Stimulated activated CD8-positive, alpha-beta memory T cell treated with anti-CD3 and anti-CD28 coated beads, Interleukin-12 subunit alpha, Interleukin-12 subunit beta, amount 100 ng/mL, for 4 hours (primary cell): ENCODE data around the gene UBR4.

Experiments
- DNase-seq: peaks from one replicate; pipeline ENCODE4 v3.0.0-alpha.2; 2020; ENCODE audit warnings: low read depth

Gene UBR4

GRCh38 chr1:19091196-19091953 is 118.7 kb downstream of the UBR4 start:
- DNase-seq = no peak

GRCh38 chr1:19089524-19089923 is 120.5 kb downstream of the UBR4 start:
- no peak for DNase-seq

GRCh38 chr1:19088717-19089442 is 121.2 kb downstream of the UBR4 start:
- no peak for DNase-seq

DNA sequence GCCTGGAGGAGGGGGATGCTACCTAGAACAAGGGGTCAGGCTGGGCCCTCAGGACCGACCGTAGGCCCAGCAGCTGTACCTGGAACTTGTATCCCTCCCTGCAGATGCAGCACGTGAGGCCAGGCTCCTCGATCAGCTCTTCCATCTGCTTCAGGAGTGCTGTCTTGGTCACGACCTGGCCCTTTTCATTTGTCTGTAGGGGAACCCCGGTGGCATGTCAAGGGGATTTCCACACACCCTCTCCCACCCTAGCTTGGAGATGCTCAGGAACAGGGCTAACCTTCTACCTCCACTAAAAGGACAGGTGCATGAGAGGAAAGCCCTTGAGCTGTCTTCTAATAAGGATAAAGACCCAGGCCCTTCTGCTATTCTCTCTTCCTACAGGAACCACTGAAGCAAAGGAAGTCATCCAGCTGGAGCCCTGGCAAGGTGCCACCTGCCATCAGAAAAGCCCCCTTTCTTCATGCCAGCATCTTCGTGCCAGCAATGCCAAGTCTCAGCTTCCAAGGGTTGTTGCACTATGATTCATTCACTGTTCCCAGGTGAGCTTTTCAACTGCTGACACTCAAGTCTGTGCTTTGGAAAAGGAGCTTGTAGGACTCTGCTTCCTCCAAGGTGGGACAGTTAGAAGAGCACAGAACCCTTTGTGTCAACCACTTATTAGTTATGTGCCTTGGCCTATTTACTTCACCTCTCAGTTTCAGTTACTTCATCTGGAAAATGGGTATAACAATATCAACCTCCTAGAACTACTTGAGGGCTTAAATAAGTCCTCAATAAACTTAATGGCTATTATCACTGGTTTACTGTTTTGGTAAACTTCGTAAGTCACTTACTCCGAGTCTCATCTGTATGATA is 122.1 kb downstream of the UBR4 start:
- no peak for DNase-seq

- no peak for DNase-seq
Measured at GRCh38 chr1:19087017-19087736, 122.9 kb downstream of the UBR4 start.

DNA sequence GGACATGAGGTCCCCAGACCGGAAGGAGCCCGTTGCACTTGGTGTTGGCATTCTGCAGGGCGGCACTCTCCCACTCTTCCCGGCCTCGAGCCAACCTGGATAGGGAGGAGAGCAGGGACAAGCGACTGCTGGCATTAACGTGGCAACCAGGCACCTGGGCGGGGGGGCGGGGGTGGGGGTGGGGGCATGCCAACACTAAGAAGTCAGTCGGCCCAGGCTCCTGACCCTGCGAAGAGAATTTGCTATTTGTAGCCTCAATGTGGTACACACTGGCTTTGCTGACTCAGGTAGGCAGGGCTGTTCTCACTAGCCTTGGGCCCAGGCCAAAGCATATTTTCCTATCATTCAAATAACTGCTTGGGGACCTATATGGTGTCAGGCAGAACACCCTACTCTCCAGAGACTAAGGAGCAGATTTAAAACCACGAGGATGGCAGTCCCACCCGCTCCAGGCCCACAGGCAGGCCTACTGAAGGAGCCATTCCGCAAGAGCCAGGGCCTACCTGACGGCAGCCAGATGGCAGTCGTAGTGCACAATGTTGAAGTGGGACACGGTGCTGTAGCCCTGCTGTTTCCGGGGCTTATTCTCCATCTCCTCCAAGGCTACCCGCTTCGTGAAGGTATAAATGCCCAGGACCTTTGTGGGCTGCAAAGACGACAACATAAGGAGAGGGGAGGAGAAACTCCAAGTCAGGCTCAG is 123.7 kb downstream of the UBR4 start:
- DNase-seq = no peak

- DNase-seq = no peak
Measured at GRCh38 chr1:19084206-19084738, 125.8 kb downstream of the UBR4 start.

GRCh38 chr1:19083081-19083480 is 127.0 kb downstream of the UBR4 start:
- no peak for DNase-seq

DNA sequence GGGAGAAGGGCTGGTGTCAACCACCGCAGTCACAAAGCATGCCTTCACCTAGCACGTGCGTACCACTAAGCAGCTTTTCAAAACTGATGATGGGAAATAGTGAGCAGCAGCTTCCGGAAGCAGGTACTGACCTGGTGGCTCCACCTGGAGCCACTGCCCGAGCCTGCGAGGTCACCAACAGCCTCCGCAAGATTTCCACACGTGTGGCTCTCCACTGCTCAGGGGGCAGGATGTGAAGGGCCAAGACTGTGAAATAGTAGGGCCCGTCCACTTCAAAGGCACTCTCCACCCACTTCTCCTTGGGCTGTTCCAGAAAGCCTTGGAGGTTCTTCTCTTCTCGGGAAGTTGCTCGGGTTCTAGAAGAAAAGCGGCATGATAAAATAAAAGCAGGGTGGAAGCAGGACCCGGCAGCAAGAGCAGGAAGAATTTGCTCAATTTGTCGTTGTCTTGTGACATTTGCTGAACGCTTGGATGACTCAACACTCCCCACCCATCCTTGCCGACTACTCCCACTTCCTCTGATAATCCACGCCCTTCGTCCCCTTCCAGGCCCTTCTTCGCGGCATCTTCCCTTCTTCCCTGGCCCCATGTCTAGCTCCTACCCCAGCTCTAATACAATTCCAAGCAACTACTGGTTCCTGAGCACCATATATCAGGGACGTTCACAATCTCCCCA is 128.7 kb downstream of the UBR4 start:
- no peak for DNase-seq

GRCh38 chr1:19080721-19081120 is 129.3 kb downstream of the UBR4 start:
- no peak for DNase-seq

- DNase-seq = no peak
Measured at GRCh38 chr1:19079541-19080472, 130.3 kb downstream of the UBR4 start.

DNA sequence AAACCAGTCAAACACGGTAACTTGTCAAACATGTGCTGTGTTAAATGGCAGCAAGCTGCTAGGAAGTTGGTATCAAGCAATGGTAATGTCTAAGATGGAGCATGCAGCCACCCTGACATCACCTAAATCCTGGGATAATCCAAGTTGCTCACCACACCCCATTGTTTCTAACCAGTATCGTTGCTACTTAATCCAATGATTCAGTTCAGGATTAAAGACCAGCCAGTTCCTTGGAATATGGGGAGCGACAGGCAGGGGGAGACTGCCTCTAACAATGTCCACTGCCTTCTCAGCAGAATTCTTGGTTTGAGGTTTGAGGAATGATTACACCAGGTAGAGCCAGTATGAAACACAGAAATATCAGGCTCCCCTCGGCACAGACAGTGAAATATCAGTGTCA is 131.5 kb downstream of the UBR4 start:
- DNase-seq = no peak

- no peak for DNase-seq
Measured at GRCh38 chr1:19076841-19077616, 133.0 kb downstream of the UBR4 start.

- DNase-seq = no peak
Measured at GRCh38 chr1:19074902-19075721, 135.0 kb downstream of the UBR4 start.

DNA sequence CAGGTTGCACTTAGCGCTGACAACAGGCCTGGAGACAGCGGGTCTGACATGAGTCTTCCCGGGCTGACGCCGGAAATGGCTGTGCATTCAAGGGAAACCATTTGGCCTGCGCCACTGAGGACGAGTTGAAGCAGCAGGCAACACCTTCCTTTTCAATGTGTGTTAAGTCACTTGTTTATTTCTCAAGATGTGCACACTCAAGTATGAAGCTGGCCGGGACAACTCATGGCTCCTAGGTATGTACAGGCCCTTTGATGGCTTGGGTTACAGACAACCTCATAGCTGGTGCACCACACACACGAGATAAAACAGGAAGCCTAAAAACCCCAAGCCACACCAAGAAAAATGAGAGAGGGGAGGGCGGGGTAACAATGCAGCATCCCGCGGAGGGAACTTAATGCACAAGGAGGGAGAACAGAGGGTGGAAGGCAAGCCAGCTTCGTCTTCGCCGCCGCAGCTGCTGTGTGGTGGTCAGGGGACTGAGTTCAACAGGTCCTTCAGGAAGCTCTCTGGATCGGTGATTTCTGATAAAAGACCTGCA is 135.6 kb downstream of the UBR4 start:
- no peak for DNase-seq

DNA sequence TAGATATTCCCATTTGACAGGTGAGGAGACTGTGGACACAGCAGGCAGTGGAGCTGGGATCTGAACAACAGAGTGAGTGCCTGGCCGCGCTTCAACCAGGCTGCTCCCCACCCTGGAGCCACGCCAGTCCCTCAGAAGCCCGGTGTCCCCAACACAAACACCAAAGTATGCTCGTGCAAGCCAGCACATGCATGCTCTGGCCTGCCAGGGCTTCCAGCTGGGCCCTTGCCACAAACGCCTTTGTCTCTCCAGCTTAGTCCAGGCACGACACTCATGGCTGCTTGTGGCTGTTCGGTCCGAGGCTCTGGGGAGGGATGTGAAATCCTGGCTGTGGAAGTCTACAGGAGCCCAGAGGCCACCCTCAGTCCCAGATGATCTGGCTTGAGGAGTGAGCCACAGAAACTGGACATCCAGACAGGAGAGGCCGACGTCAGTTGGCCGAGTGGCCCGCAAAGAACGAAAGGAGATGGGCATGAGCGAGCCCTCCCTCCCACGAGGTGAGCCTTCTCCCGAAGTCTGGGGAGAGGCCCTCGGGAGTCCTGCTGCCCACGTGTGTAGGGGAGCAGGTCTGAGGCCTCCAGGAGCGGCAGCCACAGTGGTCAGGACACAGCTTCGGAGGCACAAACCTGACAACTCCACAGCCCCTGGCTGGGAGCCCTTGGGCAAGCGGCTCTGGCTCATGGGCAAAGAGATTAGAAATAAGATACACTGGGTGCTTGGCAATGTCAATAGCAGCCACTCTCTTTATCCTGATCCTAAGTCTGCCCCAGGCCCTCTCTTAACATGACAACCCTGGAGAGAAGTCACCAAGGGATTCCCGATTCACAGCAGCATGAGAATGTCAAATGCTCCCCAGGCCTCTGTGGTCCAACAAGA is 136.5 kb downstream of the UBR4 start:
- DNase-seq = no peak
